GM23338 (cell line): ENCODE data around the gene COX7B2. TPM values are rescaled to one million over a fixed set of nuclear protein-coding genes. Genes with fewer than 3 reads are reported as not detected.

Experiments used
- ATAC-seq: fragments of 200-7000 bp; cut with Tn5 transposase; 3 replicates; pipeline ENCODE4 v1.9.1; 2020
- DNase-seq: peaks from one replicate; pipeline ENCODE4 v3.0.0-alpha.2; 2015; ENCODE audit warnings: low spot score
- H2AFZ ChIP-seq: fragments of 200-600 bp; sonication (generic); 2 replicates; pipeline ENCODE4 v1.8.0; 2016; ENCODE audit warnings: antibody characterized with exemption, mild to moderate bottlenecking, moderate library complexity
- H3F3A ChIP-seq: fragments of 200-600 bp; sonication (generic); replicated peaks from 2 replicates; pipeline ENCODE4 v1.8.0; 2017; ENCODE audit warnings: antibody characterized with exemption, mixed run types, low read depth
- H3K27ac ChIP-seq: fragments of 200-600 bp; sonication (generic); 2 replicates; pipeline ENCODE4 v1.6.1; 2016; ENCODE audit warnings: low read depth
- H3K27me3 ChIP-seq: fragments of 200-600 bp; sonication (generic); 2 replicates; pipeline ENCODE4 v1.8.0; 2016; ENCODE audit warnings: mild to moderate bottlenecking, mixed run types, moderate library complexity; ENCODE audit not compliant: insufficient read depth
- H3K36me3 ChIP-seq: fragments of 200-600 bp; sonication (generic); 2 replicates; pipeline ENCODE4 v1.8.0; 2016; ENCODE audit warnings: mild to moderate bottlenecking; ENCODE audit not compliant: insufficient read depth
- H3K4me1 ChIP-seq: fragments of 200-600 bp; sonication (generic); 2 replicates; pipeline ENCODE4 v1.8.0; 2016; ENCODE audit warnings: mild to moderate bottlenecking, moderate library complexity; ENCODE audit not compliant: insufficient read depth
- H3K4me2 ChIP-seq: fragments of 200-600 bp; sonication (generic); 2 replicates; pipeline ENCODE4 v1.7.1; 2017; ENCODE audit warnings: mixed run types
- H3K4me3 ChIP-seq: fragments of 200-600 bp; sonication (generic); 2 replicates; pipeline ENCODE4 v1.6.1; 2016; ENCODE audit warnings: mixed run types
- H3K79me2 ChIP-seq: fragments of 200-600 bp; sonication (generic); replicated peaks from 2 replicates; pipeline ENCODE4 v1.8.0; 2017; ENCODE audit warnings: mild to moderate bottlenecking; ENCODE audit not compliant: insufficient read depth
- H3K9me2 ChIP-seq: fragments of 200-600 bp; sonication (generic); 2 replicates; pipeline ENCODE4 v1.8.0; 2017; ENCODE audit not compliant: insufficient read depth
- H4K20me1 ChIP-seq: fragments of 200-600 bp; sonication (generic); replicated peaks from 2 replicates; pipeline ENCODE4 v1.8.0; 2017; ENCODE audit warnings: mild to moderate bottlenecking; ENCODE audit not compliant: insufficient read depth
- H3K27ac Mint-ChIP-seq: 2 replicates; pipeline ENCODE4 v1.8.0; 2020; ENCODE audit warnings: inconsistent platforms, mild to moderate bottlenecking, moderate library complexity, mixed read lengths
- H3K27me3 Mint-ChIP-seq: 3 replicates; pipeline ENCODE4 v1.8.0; 2022; ENCODE audit warnings: low read depth, mild to moderate bottlenecking, moderate library complexity, mixed read lengths, inconsistent platforms; ENCODE audit not compliant: insufficient read depth, poor library complexity
- H3K36me3 Mint-ChIP-seq: 3 replicates; pipeline ENCODE4 v1.8.0; 2021; ENCODE audit warnings: low read depth, mild to moderate bottlenecking, inconsistent platforms, moderate library complexity, mixed read lengths
- H3K4me1 Mint-ChIP-seq: 3 replicates; pipeline ENCODE4 v1.8.0; 2020; ENCODE audit warnings: mild to moderate bottlenecking, inconsistent platforms, mixed read lengths
- H3K4me3 Mint-ChIP-seq: 3 replicates; pipeline ENCODE4 v1.8.0; 2021; ENCODE audit warnings: moderate library complexity, mild to moderate bottlenecking, inconsistent platforms, mixed read lengths
- H3K9me3 Mint-ChIP-seq: 3 replicates; pipeline ENCODE4 v1.8.0; 2020; ENCODE audit warnings: moderate library complexity, mild to moderate bottlenecking, inconsistent platforms, mixed read lengths
- CREB1 ChIP-seq: fragments of 250-450 bp; sonication (Bioruptor Pico); IDR thresholded peaks from 2 replicates; pipeline ENCODE4 v1.5.0; 2020; ENCODE audit warnings: low read depth, mild to moderate bottlenecking, moderate library complexity
- ETS1 ChIP-seq: IDR thresholded peaks from 2 replicates; pipeline ENCODE4 v1.6.1; 2016; ENCODE audit warnings: antibody characterized with exemption
- EZH2phosphoT487 ChIP-seq: fragments of 200-600 bp; sonication (generic); IDR thresholded peaks from one replicate; pipeline ENCODE4 v1.8.1; 2018; ENCODE audit warnings: antibody characterized with exemption; ENCODE audit not compliant: unreplicated experiment
- JUNB ChIP-seq: IDR thresholded peaks from one replicate; pipeline ENCODE4 v1.6.1; 2016; ENCODE audit warnings: antibody characterized with exemption; ENCODE audit not compliant: unreplicated experiment
- NANOG ChIP-seq: IDR thresholded peaks from 2 replicates; pipeline ENCODE4 v1.6.1; 2016; ENCODE audit warnings: antibody characterized with exemption, borderline replicate concordance
- ZNF114 ChIP-seq: fragments of 250-450 bp; sonication (Bioruptor Pico); IDR thresholded peaks from 2 replicates; pipeline ENCODE4 v1.5.0; 2020; ENCODE audit warnings: mild to moderate bottlenecking, moderate library complexity
- polyA plus RNA-seq: library from polyadenylated mRNA; unstranded; fragments of >200 nt; fragmentation: Nextera tagmentation; extraction: Ambion mirVana; gene quantifications from 2 replicates; pipeline ENCODE4 v1.2.1, GENCODE V29; 2016
- total RNA-seq: library from RNA; depleted of rRNA; stranded (reverse); fragments of >200 nt; shearing (Covaris generic); gene quantifications from 2 replicates; pipeline ENCODE4 v1.2.3, GENCODE V29; 2014
- TF ChIP-seq, protein P1 (sequence below), 2 experiments: fragments of 200-600 bp in 1 of 2; sonication (generic) in 1 of 2; conservative IDR thresholded peaks; 2 replicates each; pipeline versions ENCODE4 v1.5.1 to v1.6.1; 2016 to 2017; ENCODE audit warnings: antibody characterized with exemption in 2 of 2, low read depth in 2 of 2, mild to moderate bottlenecking in 2 of 2, moderate library complexity in 1 of 2

The COX7B2 gene
- total and polyA plus RNA-seq, 2 experiments from 2014 or later: not detected

DNA sequence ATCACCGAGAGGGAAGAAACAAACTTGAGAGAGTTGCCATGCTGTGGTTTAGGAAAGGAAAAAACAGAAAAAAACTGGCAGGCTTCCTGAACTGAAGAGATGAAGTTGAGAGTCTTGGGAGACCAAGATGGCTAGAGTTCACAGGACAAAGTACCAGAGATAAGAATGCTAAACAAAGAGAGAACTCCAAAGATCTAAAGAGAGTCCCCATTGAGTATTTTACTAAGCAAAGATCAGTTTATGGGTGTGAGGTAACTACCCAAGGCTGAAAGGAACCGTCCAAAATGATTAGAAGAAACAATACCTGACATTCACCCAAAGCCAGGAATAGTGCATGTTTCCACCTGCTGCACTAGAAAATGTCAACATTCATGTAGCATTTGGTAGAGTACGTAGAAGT, 21.8 kb upstream of the COX7B2 start (continued):
- TF ChIP-seq CREB1 (no peak), ZNF114 (CRISPR knock-in tag) (no peak), EZH2phosphoT487 (no peak)
- TF ChIP-seq, protein P1, sequence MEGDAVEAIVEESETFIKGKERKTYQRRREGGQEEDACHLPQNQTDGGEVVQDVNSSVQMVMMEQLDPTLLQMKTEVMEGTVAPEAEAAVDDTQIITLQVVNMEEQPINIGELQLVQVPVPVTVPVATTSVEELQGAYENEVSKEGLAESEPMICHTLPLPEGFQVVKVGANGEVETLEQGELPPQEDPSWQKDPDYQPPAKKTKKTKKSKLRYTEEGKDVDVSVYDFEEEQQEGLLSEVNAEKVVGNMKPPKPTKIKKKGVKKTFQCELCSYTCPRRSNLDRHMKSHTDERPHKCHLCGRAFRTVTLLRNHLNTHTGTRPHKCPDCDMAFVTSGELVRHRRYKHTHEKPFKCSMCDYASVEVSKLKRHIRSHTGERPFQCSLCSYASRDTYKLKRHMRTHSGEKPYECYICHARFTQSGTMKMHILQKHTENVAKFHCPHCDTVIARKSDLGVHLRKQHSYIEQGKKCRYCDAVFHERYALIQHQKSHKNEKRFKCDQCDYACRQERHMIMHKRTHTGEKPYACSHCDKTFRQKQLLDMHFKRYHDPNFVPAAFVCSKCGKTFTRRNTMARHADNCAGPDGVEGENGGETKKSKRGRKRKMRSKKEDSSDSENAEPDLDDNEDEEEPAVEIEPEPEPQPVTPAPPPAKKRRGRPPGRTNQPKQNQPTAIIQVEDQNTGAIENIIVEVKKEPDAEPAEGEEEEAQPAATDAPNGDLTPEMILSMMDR (conservative IDR thresholded peaks at IDR 0.05; ENCODE audit: low read depth in 2 of 2): no peak

GRCh38 chr4:46927201-46927600, 18.2 kb upstream of the COX7B2 start:
- H3K27me3 ChIP-seq: no peaks in the 10 kb centered on the region
- no peaks in the 10 kb centered on the region for H3K27me3 Mint-ChIP-seq

GRCh38 chr4:46924789-46925529, 15.9 kb upstream of the COX7B2 start:
- Histone ChIP-seq H3K4me3 (no peak overlapping the region), H3K4me2 (no peak overlapping the region), H3K36me3 (no peaks in the 10 kb centered on the region), H4K20me1 (no peaks in the 10 kb centered on the region), H3F3A (no peaks in the 10 kb centered on the region), H2AFZ (no peak overlapping the region), H3K9me2 (no peaks in the 10 kb centered on the region), H3K79me2 (no peaks in the 10 kb centered on the region), H3K4me1 (no peaks in the 10 kb centered on the region), H3K27ac (no peak overlapping the region), H3K27me3 (no peaks in the 10 kb centered on the region)
- no peak for ATAC-seq
- DNase-seq: no peak
- no peak overlapping the region for H3K4me3 Mint-ChIP-seq
- no peaks in the 10 kb centered on the region for H3K36me3 Mint-ChIP-seq
- no peaks in the 10 kb centered on the region for H3K27me3 Mint-ChIP-seq
- no peaks in the 10 kb centered on the region for H3K9me3 Mint-ChIP-seq
- TF ChIP-seq JUNB: no peak
- no peak for TF ChIP-seq CREB1
- no peak for TF ChIP-seq ZNF114 (CRISPR knock-in tag)
- no peak overlapping the region for H3K27ac Mint-ChIP-seq
- no peaks in the 10 kb centered on the region for H3K4me1 Mint-ChIP-seq

More at GRCh38 chr4:46927201-46927600, 18.2 kb upstream of the COX7B2 start:
- no peaks in the 10 kb centered on the region for H3K36me3 ChIP-seq
- no peak overlapping the region for H3K4me2 ChIP-seq
- DNase-seq: no peak
- Mint-ChIP-seq H3K4me3 (no peak overlapping the region), H3K36me3 (no peaks in the 10 kb centered on the region), H3K27ac (no peak overlapping the region), H3K4me1 (no peaks in the 10 kb centered on the region), H3K9me3 (no peaks in the 10 kb centered on the region)
- no peak overlapping the region for H3K4me3 ChIP-seq
- TF ChIP-seq EZH2phosphoT487 (no peak), JUNB (no peak), CREB1 (no peak), NANOG (no peak)
- H2AFZ ChIP-seq: no peak overlapping the region
- no peaks in the 10 kb centered on the region for H3K4me1 ChIP-seq
- H3K79me2 ChIP-seq: no peaks in the 10 kb centered on the region
- no peak for ATAC-seq
- H3K9me2 ChIP-seq: no peaks in the 10 kb centered on the region
- H3F3A ChIP-seq: no peaks in the 10 kb centered on the region
- no peaks in the 10 kb centered on the region for H4K20me1 ChIP-seq
- H3K27ac ChIP-seq: no peak overlapping the region

DNA sequence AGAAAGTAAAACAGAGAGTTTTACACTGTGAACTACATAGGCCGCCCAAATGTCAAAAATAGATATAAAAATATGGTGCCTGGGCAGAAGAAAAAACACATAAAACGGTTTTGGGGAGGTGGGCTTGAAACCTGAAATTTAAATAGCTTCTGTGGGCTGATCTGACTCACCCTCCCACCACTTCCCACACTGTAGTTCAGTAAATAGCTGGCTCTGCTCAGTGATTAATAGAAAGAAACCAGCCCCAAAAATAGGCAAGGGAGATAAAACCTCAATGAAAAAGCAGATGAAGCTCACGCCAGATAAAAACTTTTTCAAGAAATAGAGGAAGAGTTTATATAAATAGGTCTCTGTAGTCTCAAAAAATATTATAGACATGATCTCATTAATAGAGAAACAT, 13.2 kb upstream of the COX7B2 start:
- no peaks in the 10 kb centered on the region for H3K36me3 Mint-ChIP-seq
- H3K4me3 ChIP-seq: no peak overlapping the region
- no peak for TF ChIP-seq EZH2phosphoT487
- no peak for TF ChIP-seq ETS1
- TF ChIP-seq ZNF114 (CRISPR knock-in tag): no peak
- DNase-seq: no peak
- no peaks in the 10 kb centered on the region for H4K20me1 ChIP-seq
- no peaks in the 10 kb centered on the region for H3K4me1 ChIP-seq
- H3F3A ChIP-seq: no peaks in the 10 kb centered on the region
- H3K9me3 Mint-ChIP-seq: no peaks in the 10 kb centered on the region; the same call in 2 of the 3 replicates
- no peak overlapping the region for H2AFZ ChIP-seq
- H3K4me3 Mint-ChIP-seq: no peak overlapping the region
- H3K9me2 ChIP-seq: no peaks in the 10 kb centered on the region
- no peak for ATAC-seq
- no peak overlapping the region for H3K4me2 ChIP-seq
- no peaks in the 10 kb centered on the region for H3K36me3 ChIP-seq
- no peaks in the 10 kb centered on the region for H3K27me3 Mint-ChIP-seq
- no peaks in the 10 kb centered on the region for H3K27me3 ChIP-seq
- no peaks in the 10 kb centered on the region for H3K4me1 Mint-ChIP-seq
- H3K27ac Mint-ChIP-seq: no peak overlapping the region
- no peak overlapping the region for H3K27ac ChIP-seq
- H3K79me2 ChIP-seq: no peaks in the 10 kb centered on the region
